ENCODE data around the gene PTH1R.

PTH1R gene

DNA sequence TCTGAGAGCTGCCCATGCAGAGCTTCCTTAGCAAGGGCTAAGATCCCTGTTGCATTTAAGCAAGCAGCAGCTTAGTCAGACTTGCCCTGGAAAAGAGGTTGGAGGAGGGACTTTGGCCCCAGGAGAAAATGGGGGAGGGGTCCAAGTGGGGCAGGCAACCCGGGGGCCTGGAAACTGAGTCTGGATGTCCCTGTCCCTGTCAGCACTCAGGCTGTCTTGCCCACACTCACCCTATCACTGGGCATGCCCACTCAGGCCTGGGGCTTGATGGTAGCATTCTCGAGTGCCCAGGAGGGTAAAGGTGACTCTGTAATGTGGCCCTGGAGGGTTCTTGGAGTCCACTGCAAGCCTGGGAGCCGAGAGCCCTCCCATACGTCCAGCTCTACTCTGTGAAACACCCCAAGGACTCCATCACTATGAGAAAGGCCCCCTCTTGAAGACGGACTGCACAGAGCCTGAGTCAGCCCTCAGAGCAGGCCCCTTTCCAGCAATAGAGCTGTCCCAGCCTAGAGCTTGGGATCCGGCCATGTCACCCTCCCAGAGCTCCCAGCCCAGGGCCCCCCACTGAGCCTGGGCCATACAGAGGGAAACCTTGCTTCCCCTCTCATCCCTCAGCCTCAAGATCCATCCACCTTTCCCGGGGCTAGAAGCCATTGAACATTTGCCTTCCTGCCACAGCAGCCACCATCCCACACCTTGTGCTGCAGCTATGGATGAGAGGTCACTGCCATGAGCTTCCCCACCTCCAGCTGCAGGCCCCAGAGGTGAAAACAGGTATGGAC lies 27.6 kb upstream of the PTH1R start:
- in situ Hi-C loops (cut with HindIII; ENCODE audit: low sequenced_read_pairs): no loop called here

DNA sequence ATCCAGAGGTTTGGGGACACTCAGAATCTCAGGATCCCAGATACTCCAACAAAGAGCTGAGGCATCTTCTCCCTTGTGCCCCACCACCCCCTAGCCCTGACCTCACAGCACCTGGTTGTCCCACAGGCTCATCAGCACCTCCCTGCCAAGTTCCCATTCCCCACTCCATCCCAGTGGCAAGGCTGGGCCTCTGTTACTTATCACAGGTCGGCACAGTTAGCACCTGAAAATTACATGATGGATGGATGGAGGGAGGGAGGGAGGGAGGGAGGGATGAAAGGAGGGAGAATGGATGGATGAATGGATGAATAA lies 27.1 kb upstream of the PTH1R start:
- in situ Hi-C loops (cut with HindIII; ENCODE audit: low sequenced_read_pairs): no loop called here

DNA sequence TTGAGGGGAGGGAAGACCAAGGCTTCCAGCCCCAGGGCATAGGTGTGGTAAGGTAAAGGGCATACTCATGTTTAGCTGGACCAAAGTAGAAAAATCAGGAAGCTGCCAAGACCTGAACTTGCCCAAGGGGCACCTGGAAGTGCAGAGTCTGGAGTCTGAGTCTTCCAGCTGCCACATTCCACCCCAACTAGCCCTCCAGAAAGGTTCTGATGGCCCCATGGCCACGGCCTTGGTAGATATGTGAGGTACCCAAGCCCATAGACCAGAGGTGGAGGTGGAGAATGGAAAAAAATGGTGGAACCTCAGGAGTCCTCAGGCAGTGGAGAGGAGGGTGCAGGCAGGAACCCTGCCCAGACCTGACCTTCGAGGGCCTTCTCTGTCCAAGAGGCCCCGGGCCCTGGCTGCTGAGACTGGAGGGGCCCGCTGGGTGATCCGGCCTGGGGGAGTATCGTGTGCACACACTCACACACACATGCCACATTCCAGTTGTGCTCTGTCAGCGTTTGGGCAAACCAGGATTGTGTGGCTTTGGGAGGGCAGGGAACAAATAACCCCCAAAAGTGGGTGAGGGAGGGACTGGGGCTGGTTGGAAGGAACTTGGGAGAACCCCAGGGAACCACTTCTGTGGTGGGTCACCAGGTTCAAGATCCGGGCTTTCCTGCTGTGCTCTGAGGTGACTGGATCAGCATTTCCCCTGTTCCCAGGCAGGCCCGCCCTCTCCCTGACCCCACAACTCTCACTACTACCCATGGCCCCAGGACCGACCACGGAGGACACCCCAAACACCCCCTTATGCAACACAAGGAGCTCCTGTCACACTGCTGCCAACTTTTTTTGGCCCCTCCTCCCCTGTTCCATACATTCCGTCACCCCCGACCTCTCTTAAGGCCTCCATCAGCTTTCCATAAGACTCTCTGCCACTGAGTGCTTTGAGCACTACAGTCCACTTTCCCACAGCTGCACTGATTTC lies 25.9 kb upstream of the PTH1R start:
- in situ Hi-C loops (cut with HindIII; ENCODE audit: low sequenced_read_pairs): no loop called here

DNA sequence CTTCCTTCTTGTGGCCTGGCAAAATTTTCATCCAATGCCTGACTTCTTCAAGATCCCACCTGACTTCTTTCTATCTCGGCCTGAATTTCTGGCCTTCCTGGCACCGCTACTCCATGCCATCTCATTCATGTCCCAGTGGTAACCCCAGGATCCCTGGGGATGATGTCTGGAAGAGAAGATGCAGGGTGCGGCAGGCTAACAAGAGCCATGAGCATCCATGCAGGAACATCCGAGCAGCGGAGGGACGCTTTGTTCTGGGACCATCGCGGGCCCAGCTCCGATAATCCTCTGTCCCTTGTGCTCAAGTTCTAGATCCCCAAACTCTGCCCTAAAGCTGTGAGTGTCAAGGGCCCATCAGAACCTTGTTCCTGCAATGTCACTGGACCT lies 25.2 kb upstream of the PTH1R start:
- in situ Hi-C loops (cut with HindIII; ENCODE audit: low sequenced_read_pairs): no loop called here

DNA sequence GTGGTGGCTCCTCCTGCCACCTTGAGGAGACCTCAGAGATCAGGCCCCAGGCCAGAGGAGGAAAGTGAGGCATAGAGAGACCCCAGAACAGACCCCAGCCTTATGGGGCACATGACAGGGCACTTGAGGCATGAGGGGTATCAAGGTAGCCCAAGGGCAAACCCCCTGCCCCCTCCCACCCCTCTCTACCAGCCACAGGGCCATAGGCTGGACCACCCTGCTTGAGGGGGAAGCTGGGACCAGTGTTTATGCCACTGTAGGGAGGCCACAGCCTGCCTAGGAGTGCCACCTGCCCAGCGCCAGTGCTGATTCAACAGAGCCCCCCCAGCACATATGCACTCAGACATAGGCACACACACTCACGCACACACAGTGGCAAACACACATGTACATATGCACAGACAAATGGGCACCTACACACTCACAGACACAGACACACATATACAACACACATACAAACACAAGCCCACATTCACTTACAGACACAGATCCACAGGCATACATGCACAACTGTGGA lies 24.6 kb upstream of the PTH1R start:
- in situ Hi-C loops (cut with HindIII; ENCODE audit: low sequenced_read_pairs): no loop called here

DNA sequence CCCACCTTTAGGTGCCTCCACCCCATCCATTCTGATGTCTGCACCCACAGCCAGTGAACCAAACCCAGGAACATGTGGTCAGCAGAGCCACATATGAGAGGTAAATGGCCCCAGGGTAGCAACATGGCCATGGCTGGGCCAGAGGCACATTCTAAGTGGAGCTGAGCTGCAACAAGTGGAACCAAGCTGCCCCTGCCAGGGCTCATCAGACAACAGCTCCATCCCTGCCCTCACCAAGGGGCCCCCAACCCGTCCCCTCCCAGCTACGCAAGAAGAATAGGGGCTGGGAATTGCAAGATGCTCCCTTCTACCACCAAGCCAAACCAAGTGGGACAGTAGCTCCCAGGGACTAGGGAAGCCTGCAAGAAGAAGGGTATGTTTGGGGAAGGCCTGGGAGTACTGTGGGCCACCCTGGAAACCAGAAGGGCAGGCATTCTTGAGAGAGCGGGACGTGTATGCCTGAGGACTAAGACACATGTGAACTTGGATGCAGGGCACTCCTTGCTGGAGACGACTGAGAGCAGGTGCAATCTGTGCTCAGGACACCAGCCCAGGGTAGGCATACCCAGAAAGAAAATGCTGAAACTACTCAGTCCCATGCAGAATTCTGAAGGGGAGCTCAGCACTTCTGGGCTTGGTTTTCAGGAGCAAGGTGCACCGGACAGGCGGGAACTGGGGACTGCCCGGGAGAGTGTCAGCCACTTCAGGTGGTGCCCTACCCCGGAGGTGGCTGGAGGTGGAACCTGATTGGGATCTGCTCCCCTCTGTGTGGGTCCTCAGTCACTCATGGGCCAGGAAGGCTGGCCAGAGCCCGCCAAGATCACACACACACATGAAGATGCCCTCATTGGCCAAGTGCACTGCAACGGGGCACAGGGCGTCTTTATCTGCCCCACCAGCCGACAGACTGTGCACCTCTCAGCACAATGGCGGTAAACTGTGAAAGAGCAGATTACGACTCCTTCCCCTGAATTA lies 23.8 kb upstream of the PTH1R start:
- in situ Hi-C loops (cut with HindIII; ENCODE audit: low sequenced_read_pairs): no loop called here

DNA sequence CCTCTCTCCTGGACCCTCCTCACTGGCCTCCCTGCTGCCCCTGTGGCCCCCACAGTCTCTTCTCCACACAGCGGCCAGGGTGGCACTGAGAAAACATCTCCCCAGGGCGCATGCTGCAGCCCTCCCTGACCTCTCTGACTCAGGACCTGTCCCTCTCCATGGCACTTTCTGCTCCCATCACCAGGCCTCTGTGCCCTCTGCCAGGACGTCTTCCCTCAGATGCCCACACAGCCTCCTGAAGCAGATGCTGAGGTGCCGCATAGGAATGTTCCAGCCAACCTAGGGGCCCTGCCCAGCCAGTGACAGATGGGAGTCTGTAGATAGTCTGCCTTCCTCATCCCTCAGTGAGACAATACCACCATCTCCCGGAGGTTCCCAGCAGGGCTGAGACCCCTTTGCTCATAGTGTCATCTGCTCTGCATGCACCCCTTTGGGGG lies 22.9 kb upstream of the PTH1R start:
- in situ Hi-C loops (cut with HindIII; ENCODE audit: low sequenced_read_pairs): no loop called here

DNA sequence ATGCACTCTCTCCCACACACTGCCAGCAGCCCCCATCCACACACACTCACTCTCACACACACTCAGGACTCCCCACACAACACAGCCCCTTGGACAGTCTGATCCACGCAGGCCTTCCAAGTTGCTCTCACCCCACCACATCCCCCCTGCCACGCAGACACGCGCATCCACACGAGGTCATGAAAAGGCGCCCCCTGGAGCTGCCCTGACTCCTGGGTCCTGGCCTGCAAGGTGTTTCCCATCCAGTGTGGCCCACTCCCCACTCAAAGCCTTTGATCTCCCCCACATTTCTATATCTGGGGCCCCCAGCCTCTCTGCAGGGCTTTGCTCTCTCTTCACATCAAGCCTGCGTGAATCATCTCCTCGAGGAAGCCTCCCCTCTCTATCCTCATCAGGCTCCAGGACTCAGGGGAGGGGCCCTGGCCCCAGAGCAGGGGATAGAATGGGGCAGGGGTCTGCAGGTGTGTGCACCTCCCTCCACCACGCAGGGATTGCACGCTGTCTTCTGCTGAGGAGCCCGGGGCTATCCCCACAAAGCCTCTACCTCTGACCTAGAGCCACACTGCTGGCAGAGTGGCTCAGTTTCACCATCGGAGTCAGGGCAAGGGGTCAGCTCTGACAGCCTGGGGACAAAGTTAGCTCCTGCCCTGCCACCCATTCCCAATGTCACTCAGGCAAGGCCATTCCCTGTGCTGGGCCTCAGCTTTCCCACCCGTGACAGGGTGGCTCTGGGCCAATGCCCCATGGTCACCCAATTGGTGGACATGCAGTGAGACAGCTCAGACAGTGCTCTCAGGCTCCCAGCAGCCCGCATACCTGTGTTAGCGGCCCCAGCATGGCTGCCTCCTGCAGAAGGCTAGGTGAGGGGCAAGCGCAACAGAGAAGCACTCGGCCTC lies 20.7 kb upstream of the PTH1R start:
- in situ Hi-C loops (cut with HindIII; ENCODE audit: low sequenced_read_pairs): no loop called here

DNA sequence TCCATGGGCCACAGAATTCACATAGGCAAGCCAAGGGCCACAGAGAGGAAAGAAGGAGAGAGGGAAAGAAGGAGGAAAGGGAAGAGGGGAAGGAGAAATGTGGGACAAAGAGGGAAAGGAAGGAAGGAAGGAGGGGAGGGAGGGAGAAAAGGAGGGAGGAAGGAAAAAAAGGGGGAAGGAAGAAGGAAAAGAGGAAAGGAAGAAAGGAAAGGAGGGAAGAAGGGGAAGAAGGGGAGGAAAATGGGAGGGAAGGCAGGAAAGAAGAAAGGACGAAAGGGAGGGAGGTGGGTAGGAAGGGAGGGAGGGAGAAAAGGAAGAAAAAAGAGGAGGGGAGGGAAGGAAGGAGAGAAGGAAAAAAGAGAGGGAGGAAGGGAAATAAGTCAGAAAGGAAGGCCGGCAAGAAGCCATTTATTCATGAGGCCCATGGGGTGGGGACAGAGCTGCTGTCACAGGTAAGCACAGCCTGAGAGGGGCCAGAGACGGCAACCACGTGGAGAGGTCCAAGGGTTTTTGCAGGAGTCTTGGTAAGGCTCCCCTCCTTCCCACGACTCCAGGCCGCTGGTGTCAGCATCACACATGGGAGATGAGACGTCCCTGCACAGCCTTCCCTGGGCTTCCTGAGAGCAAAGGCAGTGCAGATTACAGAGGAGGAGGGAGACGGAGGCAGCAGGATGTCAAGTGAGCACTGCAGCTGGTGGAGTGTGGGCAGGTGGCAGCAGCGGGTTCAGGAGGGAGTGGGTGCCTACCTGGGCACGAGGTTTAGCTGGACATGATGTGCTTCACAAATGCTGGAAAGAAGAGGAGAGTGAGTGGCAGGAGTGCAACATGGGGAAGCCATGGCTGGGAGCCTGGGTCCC lies 19.8 kb upstream of the PTH1R start:
- in situ Hi-C loops (cut with HindIII; ENCODE audit: low sequenced_read_pairs): no loop called here

DNA sequence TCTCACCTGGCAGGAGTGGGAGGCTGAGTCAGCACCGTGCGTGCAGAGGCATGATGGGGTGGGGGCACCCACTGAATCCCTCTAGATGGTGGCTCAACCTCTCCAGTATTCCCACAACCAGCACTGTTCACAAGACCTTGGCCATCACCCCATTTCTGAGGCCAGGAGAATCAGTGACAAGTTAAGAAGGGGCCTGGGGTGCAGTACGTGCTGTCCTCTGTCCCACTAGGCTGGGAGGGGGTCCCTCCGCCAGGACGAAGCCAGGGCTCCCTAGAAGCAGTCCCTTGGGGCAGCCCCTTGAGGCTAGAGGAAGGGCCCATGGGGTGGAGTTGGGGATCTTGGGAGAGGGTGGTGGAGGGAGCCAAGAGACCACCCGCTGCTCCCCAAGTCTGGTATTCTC lies 19.1 kb upstream of the PTH1R start:
- in situ Hi-C loops (cut with HindIII; ENCODE audit: low sequenced_read_pairs): no loop called here

DNA sequence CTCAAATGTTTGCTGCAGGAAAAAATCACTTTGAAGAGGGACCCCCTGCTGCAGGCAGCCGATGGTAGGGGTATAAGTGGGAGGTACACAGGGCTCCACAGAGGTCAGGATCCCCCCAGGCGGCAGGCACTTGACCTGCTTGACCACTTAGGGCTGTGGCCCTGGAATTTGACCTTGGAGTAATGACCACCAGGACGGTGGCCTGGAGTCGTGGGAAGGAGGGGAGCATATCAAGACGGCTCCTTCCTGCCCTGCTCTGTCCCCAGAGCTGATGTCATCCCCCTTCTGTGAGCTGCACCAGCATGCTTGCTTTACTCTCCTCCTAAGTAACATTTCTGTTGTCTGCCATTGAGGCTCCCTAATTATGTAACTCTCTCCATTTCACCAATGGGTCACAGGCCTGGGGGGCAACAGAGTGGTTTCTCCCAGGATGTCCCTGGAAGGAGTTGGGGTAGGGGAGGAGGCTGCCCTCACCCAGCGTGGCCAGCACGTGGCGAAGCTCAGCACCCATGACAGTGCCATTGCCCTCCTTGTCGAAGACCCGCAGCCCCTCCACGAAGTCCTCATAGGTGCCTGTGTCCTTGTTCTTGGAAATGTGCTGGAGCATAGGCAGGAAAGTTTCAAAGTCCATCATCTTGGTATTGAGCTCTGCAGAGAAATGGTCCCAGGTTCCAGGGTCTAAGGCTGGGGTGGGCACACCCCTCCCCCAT lies 18.4 kb upstream of the PTH1R start:
- in situ Hi-C loops (cut with HindIII; ENCODE audit: low sequenced_read_pairs): no loop called here

DNA sequence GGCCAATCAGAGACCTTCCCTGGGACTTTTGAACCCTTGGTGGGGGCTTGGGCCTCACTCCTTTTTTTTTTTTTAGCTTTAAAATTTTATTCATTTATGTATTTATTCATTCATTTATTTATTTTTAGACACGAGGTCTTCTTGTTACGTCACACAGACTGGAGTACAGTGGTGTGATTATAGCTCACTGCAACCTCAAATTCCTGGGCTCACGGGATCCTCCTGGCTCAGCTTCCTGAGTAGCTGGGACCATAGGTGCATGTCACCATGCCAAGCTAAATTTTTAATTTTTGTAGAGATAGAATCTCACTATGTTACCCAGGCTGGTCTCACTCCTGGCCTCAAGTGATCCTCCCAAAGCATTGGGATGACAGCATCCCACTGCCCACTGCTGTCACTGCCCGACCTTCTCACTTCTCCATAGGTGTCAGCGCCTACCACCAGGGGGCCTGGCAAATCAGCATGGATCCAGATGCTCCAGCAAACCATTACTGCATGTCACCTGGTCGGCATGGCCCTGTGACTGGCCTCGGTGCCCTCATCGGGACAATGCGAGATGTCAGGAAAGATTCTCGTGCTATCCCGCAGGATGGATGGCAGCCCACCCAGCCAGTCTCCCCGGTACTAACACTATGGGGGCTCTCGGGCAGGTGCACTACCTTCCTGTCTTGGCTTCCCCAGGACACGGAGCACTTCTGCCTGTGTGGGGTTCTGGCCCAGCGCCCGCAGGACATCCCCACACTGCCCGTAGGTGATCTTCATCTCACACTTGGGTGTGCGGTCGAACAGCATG lies 17.3 kb upstream of the PTH1R start:
- in situ Hi-C loops (cut with HindIII; ENCODE audit: low sequenced_read_pairs): no loop called here

DNA sequence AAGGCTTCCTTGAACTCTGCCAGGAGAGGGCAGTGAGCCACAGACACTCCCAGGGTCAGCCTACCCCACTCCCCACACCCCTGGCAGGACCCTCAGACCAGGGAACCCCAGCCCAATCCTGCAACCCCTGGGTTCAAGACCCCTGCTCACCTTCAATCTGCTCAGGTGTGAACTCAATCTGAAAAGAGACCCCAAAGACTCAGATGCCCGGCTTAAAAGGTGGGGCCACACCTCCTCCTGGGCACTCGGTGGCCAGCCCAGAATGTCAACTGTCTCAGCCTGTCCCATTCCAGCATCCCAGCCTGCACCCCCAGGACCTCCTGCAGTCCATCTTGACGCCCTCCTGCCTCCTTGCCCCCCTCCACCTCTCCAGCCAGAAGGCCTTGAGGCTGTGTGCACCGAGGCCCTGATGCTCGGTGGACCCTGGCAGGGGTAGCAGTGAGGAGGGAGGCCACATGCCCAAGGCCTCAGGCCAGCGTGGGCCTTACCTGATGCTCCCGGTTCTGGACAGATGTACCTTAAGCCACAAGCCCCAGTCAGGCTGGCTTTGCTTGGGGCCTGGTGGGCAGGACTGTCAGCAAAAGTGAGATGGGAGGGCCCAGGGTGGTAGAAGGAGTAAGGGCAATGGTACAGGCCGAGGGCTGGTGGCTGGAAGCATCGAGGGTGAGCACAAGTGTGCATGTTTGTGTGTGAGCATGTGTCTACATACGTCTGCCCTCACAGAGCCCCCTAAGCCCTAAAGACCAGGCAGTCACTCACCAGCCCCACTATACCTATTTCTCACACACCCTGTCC lies 16.5 kb upstream of the PTH1R start:
- in situ Hi-C loops (cut with HindIII; ENCODE audit: low sequenced_read_pairs): no loop called here

DNA sequence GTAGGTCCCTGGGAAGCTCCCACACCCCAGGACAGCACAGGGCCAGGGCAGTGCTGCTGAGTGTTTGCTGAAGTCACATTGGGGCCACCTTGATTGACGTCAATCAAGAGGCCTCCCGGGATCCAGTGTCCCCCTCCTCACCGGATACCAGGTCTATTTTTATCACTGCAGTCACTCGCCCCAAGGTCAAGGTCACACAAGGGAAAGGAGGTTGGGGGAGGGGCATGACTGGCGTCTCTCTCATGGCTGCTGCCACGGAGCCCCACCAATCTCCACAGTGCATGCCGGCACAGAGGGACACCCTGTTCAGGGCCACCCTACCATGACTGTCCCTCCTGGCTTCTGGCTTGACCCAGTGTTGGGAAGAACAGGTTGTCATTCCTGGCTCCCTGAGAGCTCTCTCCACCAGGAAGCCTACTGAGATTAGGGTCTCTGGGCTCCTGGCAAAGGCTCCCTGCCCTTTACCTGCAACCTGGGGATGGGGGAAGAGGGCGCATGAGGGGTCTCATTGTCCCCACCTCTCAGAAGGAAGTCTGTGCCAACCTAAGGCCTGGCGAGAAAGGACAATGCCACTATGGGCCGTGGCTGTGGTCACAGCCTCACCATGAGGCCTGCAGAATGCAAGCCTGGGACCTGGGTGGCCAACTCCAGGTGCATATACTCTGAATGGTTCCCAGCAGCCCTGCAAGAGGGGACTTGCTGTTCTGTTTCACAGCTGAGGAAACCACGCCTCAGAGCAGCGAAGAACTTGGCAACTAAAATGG lies 15.7 kb upstream of the PTH1R start:
- in situ Hi-C loops (cut with HindIII; ENCODE audit: low sequenced_read_pairs): no loop called here

DNA sequence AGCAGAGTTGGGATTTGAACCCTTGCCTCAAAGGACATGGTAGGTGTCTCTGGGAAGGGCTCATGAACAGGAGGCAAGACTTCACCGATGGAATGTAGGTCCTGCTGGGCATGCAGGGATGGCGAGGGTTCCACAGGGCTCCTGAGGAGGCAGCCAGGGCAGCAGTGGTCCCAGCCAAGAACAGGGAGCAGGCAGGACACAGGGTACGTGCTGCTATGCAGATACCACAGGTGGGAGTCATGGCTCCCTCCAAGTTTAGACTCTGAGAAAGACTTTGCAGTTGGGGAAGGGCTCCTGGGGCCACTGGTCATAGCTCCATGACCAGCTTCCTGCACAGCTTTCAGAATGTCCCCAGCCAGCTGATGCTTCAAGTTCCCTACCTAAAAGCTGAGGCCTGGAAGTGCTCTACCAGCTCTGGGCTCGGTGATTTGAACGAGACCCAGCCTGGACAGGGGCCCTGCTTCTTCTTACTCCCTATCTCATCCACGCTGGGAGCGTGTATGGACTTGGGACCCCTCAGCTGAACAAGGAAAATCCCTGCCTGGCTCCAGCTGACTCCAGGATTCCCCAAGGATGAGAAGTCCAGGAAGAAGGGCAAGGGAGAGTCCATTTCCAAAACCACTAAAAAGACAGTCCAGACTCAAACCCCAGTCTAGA lies 15.0 kb upstream of the PTH1R start:
- in situ Hi-C loops (cut with HindIII; ENCODE audit: low sequenced_read_pairs): no loop called here

Data from endothelial cell of hepatic sinusoid (primary cell).